K562 (cell line): ENCODE results near the gene SPIC. TPM values are rescaled to one million over a fixed set of nuclear protein-coding genes. Genes with fewer than 3 reads are reported as not detected.
A peak's percentile ranks its signal among the peaks of the same experiment; 100 is the strongest.

Experiments used
- ATAC-seq: fragments of 200-7000 bp; cut with Tn5 transposase; 3 replicates; pipeline ENCODE4 v1.9.1; 2020; ENCODE audit warnings: moderate library complexity
- BruUV-seq: library from RNA; stranded (reverse); fragments of 400-500 nt; replicated peaks from 2 replicates; lab custom pipeline; 2021; lab: Mats Ljungman, UMichigan
- CTCF ChIA-PET: fragments of 300-600 bp; formaldehyde crosslinking; extraction: SDS; loops from one replicate; lab custom pipeline; 2021; ENCODE audit warnings: low intra/inter-chr PET ratio; lab: Yijun Ruan, JAX
- POLR2A ChIA-PET: fragments of 300-600, 350-650 bp; sonication (Branson Sonifier 250); formaldehyde crosslinking; extraction: SDS; loops from one replicate; lab custom pipeline; 2021; ENCODE audit warnings: antibody characterized with exemption, inconsistent platforms; lab: Yijun Ruan, JAX
- DNase-seq, 4 experiments: peaks; one replicate each; pipeline versions ENCODE4 v3.0.0 to v3.0.0-alpha.2; 2011 to 2018; ENCODE audit warnings: low spot score in 3 of 4, mixed read lengths in 3 of 4; ENCODE audit errors: extremely low read depth in 1 of 4
- FAIRE-seq: peaks from 2 replicates; lab custom pipeline; 2011; peaks lifted over from hg19 to GRCh38; lab: Jason Lieb, UNC
- H2AFZ ChIP-seq: 2 replicates; pipeline ENCODE4 v1.6.0; 2011; ENCODE audit warnings: low read depth, low read length, control low read depth, inconsistent platforms
- H3K27ac ChIP-seq: fragments of 200-600 bp; 3 replicates; pipeline ENCODE4 v1.8.0; 2011; ENCODE audit warnings: low read depth, mild to moderate bottlenecking, control low read depth, inconsistent platforms, low read length, moderate library complexity, mixed read lengths; ENCODE audit errors: extremely low read depth
- H3K27me3 ChIP-seq, 2 experiments: fragments of 300-600 bp in 1 of 2; 2 replicates in 1 of 2; 3 replicates in 1 of 2; pipeline versions ENCODE4 v1.6.0 to v1.8.0; 2011; ENCODE audit warnings: inconsistent platforms in 2 of 2, low read length in 2 of 2, mild to moderate bottlenecking in 1 of 2, mixed read lengths in 1 of 2, moderate library complexity in 1 of 2; ENCODE audit not compliant: control insufficient read depth in 2 of 2, insufficient read depth in 2 of 2
- H3K36me3 ChIP-seq: fragments of 300-600 bp; 3 replicates; pipeline ENCODE4 v1.8.0; 2011; ENCODE audit warnings: mild to moderate bottlenecking, low read length, inconsistent platforms; ENCODE audit not compliant: control insufficient read depth, insufficient read depth
- H3K4me1 ChIP-seq, 2 experiments: fragments of 200-600 bp in 1 of 2; replicated peaks in 1 of 2; 2 replicates in 1 of 2; 3 replicates in 1 of 2; pipeline versions ENCODE4 v1.5.1 to v1.8.0; 2011; ENCODE audit warnings: inconsistent platforms in 2 of 2, low read length in 2 of 2, mild to moderate bottlenecking in 1 of 2, mixed read lengths in 1 of 2, moderate library complexity in 1 of 2; ENCODE audit not compliant: control insufficient read depth in 2 of 2, insufficient read depth in 2 of 2
- H3K4me2 ChIP-seq: 2 replicates; pipeline ENCODE4 v1.6.1; 2011; ENCODE audit warnings: low read length, control low read depth, inconsistent platforms, mixed read lengths; ENCODE audit not compliant: insufficient read depth
- H3K4me3 ChIP-seq: fragments of 200-600 bp; sonication (generic), shearing (Covaris generic); 2 replicates; pipeline ENCODE4 v1.5.1; 2016; ENCODE audit warnings: control low read depth, inconsistent platforms
- H3K79me2 ChIP-seq: fragments of 200-600 bp; 3 replicates; pipeline ENCODE4 v1.8.0; 2011; ENCODE audit warnings: low read length, inconsistent platforms; ENCODE audit not compliant: control insufficient read depth, insufficient read depth
- H3K9ac ChIP-seq, 2 experiments: 2 replicates each; pipeline versions ENCODE4 v1.6.0 to v1.6.1; 2011; ENCODE audit warnings: low read depth in 2 of 2, low read length in 2 of 2, control low read depth in 1 of 2, inconsistent platforms in 1 of 2, mild to moderate bottlenecking in 1 of 2, mixed read lengths in 1 of 2; ENCODE audit not compliant: insufficient read depth in 1 of 2
- H3K9me1 ChIP-seq: one replicate; pipeline ENCODE4 v1.6.0; 2011; ENCODE audit warnings: inconsistent platforms, mild to moderate bottlenecking, low read length, moderate library complexity; ENCODE audit not compliant: control insufficient read depth, insufficient read depth
- H3K9me3 ChIP-seq: replicated peaks from 2 replicates; pipeline ENCODE4 v1.5.1; 2011; ENCODE audit warnings: low read depth, low read length, inconsistent platforms; ENCODE audit not compliant: control insufficient read depth, insufficient read depth
- H4K20me1 ChIP-seq: replicated peaks from 2 replicates; pipeline ENCODE4 v1.6.1; 2011; ENCODE audit warnings: low read length, inconsistent platforms, mixed read lengths; ENCODE audit not compliant: control insufficient read depth, insufficient read depth
- CBFA2T3 ChIP-seq: fragments of 450-650 bp; IDR thresholded peaks from 2 replicates; pipeline ENCODE4 v1.6.1; 2017
- EP400 ChIP-seq: fragments of 450-650 bp; IDR thresholded peaks from 2 replicates; pipeline ENCODE4 v1.6.1; 2017; ENCODE audit warnings: antibody characterized with exemption, mild to moderate bottlenecking, moderate library complexity
- MEIS2 ChIP-seq: fragments of 450-650 bp; IDR thresholded peaks from 2 replicates; pipeline ENCODE4 v1.6.1; 2014; ENCODE audit warnings: mild to moderate bottlenecking; ENCODE audit not compliant: partially characterized antibody
- MYC ChIP-seq, 2 experiments: fragments of 250-450 bp in 1 of 2; sonication (Bioruptor Pico) in 1 of 2; IDR thresholded peaks; 2 replicates each; pipeline versions ENCODE4 v1.5.1 to v1.6.1; 2012 to 2021; ENCODE audit warnings: low read depth in 2 of 2, borderline replicate concordance in 1 of 2, improper control_type of control experiment in 1 of 2, low read length in 1 of 2, mild to moderate bottlenecking in 1 of 2, moderate library complexity in 1 of 2
- PHF20 ChIP-seq: fragments of 450-650 bp; IDR thresholded peaks from 2 replicates; pipeline ENCODE4 v1.6.1; 2018; ENCODE audit not compliant: partially characterized antibody
- TAL1 ChIP-seq: fragments of 450-650 bp; IDR thresholded peaks from 2 replicates; pipeline ENCODE4 v1.6.1; 2016; ENCODE audit warnings: mild to moderate bottlenecking
- ZNF174 ChIP-seq: fragments of 250-450 bp; sonication (Bioruptor Pico); IDR thresholded peaks from 2 replicates; pipeline ENCODE4 v1.4.0; 2020; ENCODE audit warnings: mild to moderate bottlenecking
- ZNF384 ChIP-seq: IDR thresholded peaks from 2 replicates; pipeline ENCODE4 v1.6.1; 2012; ENCODE audit warnings: low read depth, low read length, improper control_type of control experiment
- ZNF79 ChIP-seq: fragments of 250-450 bp; sonication (Bioruptor Pico); IDR thresholded peaks from 2 replicates; pipeline ENCODE4 v1.4.0; 2020; ENCODE audit warnings: low read depth, mild to moderate bottlenecking, moderate library complexity
- WGBS: fragments of 100-300 bp; shearing (Covaris generic); methylation state at CpG from one replicate; pipeline ENCODE4 v1.1.6; 2016; ENCODE audit warnings: low coverage, mixed read lengths; ENCODE audit not compliant: insufficient coverage; ENCODE audit errors: missing lambda C conversion rate; 5-methylcytosine and 5-hydroxymethylcytosine counted together
- in situ Hi-C: fragments of 300-500 bp; cut with MboI; formaldehyde crosslinking; loops from 4 replicates; pipeline ENCODE4 v1.15.0; 2018; ENCODE audit warnings: inconsistent platforms, mixed read lengths
- intact Hi-C: fragments of 100-400 bp; cut with micrococcal nuclease; formaldehyde crosslinking; loops from 2 replicates; pipeline ENCODE4 v1.14.2; 2022
- polyA plus RNA-seq, 8 experiments: library from polyadenylated mRNA; depleted of rRNA in 4 of 8; stranded (reverse) in 5 of 8; unstranded in 3 of 8; fragments of >200 nt; fragmentation: Nextera tagmentation in 2 of 8; fragmentation: Illumina TruSeq in 1 of 8; extraction: Ambion mirVana in 2 of 8; extraction: Trizol in 1 of 8; gene quantifications; 2 replicates each; pipeline versions ENCODE4 v1.2.1 to v1.2.3, GENCODE V29; 2011 to 2014; ENCODE audit warnings: inconsistent platforms in 1 of 8, missing spikeins in 1 of 8
- total RNA-seq, 7 experiments: library from RNA; depleted of rRNA in 6 of 7; stranded (reverse); fragments of >200 nt in 6 of 7; fragmentation: Illumina TruSeq in 2 of 7; extraction: Trizol in 2 of 7; gene quantifications; 2 replicates each; pipeline versions ENCODE4 v1.2.1 to v1.2.3, GENCODE V29; 2011 to 2021; ENCODE audit warnings: low replicate concordance in 1 of 7
- TF ChIP-seq, protein P1 (sequence below), 2 experiments: IDR thresholded peaks in 1 of 2; conservative IDR thresholded peaks in 1 of 2; 2 replicates each; pipeline ENCODE4 v1.6.1; 2016; ENCODE audit warnings: low read depth in 2 of 2, mild to moderate bottlenecking in 1 of 2, missing compliant biosample characterization in 1 of 2, missing genetic modification characterization in 1 of 2, moderate library complexity in 1 of 2
- TF ChIP-seq, protein P2 (sequence below), 2 experiments: fragments of 450-650 bp; IDR thresholded peaks; 2 replicates each; pipeline ENCODE4 v1.6.1; 2016; ENCODE audit warnings: mild to moderate bottlenecking in 2 of 2, borderline replicate concordance in 1 of 2, low read depth in 1 of 2, moderate library complexity in 1 of 2

The SPIC gene
- total and polyA plus RNA-seq, 9 of the 15 experiments (the other 6 are each of a cell fraction or from before 2014, with no cell fraction given) = not detected

DNA sequence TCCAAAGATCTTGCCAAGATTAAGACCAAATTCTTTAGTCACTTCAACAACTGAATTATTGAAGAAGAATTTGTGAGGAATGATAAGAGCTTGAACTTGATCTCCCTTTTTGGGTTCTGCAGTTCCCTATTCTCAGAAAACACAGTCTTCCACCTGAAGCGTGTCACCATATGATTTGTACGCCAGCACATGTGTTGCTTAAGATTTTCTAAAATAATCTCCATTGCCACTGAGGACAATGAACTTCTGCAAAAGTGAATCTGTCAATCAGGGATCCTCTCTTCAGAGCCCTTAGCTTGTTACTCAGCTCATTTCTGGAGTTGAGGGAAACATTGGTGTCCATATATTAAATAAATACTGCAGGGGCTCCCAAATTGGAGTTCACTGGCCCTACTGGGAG, 4.2 kb upstream of the SPIC start:
- no peak for DNase-seq
- POLR2A ChIA-PET = interaction anchor here (0.9 kb wide), 1 partner anchor 36 kb away, joined by 3 read pairs; no protein-coding TSS in a partner anchor
- BruUV-seq = no TSS peak
- intact Hi-C loops = no loop called here
- no peaks in the 10 kb centered on the region for H3K9me3 ChIP-seq
- no peak; the same call in 1 of the 3 replicates for ATAC-seq
- H3K79me2 ChIP-seq = no peaks in the 10 kb centered on the region
- in situ Hi-C loops = no loop called here
- no peak overlapping the region for H3K4me3 ChIP-seq
- CTCF ChIA-PET = no interaction called here
- H3K9me1 ChIP-seq = no peaks in the 10 kb centered on the region
- no peak overlapping the region for H2AFZ ChIP-seq
- no peaks in the 10 kb centered on the region for H3K36me3 ChIP-seq
- no peaks in the 10 kb centered on the region for H4K20me1 ChIP-seq
- no peak overlapping the region for H3K4me2 ChIP-seq
- H3K9ac ChIP-seq = no peak overlapping the region
- no peak overlapping the region for H3K27ac ChIP-seq
- H3K27me3 ChIP-seq = peaks cover 4 to 25% of the 10 kb centered on the region in 2 experiments; a peak in 3 of 5 replicates
- 0% methylated on average over 2 of the region's 2 CpGs for WGBS
- H3K4me1 ChIP-seq = no peaks in the 10 kb centered on the region; a peak in 1 of 5 replicates
- no peak for FAIRE-seq
- TF ChIP-seq MYC (IDR thresholded peaks at IDR 0.05; ENCODE audit: low read depth, low read length) (no peak), MYC (CRISPR knock-in tag; IDR thresholded peaks at IDR 0.05; ENCODE audit: borderline replicate concordance, low read depth) (no peak), MEIS2 (peak; percentile 62), EP400 (no peak), ZNF79 (CRISPR knock-in tag) (peak; percentile 41; the same call in 1 of the 2 replicates), CBFA2T3 (peak; percentile 15; the same call in 1 of the 2 replicates), TAL1 (0 out of 2 replicates have a peak, but pooled peaks have one; percentile 6), ZNF174 (CRISPR knock-in tag) (no peak), ZNF384 (no peak), PHF20 (no peak)
- TF ChIP-seq, protein P1, sequence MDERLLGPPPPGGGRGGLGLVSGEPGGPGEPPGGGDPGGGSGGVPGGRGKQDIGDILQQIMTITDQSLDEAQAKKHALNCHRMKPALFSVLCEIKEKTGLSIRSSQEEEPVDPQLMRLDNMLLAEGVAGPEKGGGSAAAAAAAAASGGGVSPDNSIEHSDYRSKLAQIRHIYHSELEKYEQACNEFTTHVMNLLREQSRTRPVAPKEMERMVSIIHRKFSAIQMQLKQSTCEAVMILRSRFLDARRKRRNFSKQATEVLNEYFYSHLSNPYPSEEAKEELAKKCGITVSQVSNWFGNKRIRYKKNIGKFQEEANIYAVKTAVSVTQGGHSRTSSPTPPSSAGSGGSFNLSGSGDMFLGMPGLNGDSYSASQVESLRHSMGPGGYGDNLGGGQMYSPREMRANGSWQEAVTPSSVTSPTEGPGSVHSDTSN (CRISPR knock-in tag; IDR thresholded peaks at IDR 0.05; ENCODE audit: low read depth) = no peak
- TF ChIP-seq, protein P1 (tag; conservative IDR thresholded peaks at IDR 0.05; ENCODE audit: low read depth) = peak; percentile 20; the same call in 1 of the 2 replicates
- TF ChIP-seq, protein P2, sequence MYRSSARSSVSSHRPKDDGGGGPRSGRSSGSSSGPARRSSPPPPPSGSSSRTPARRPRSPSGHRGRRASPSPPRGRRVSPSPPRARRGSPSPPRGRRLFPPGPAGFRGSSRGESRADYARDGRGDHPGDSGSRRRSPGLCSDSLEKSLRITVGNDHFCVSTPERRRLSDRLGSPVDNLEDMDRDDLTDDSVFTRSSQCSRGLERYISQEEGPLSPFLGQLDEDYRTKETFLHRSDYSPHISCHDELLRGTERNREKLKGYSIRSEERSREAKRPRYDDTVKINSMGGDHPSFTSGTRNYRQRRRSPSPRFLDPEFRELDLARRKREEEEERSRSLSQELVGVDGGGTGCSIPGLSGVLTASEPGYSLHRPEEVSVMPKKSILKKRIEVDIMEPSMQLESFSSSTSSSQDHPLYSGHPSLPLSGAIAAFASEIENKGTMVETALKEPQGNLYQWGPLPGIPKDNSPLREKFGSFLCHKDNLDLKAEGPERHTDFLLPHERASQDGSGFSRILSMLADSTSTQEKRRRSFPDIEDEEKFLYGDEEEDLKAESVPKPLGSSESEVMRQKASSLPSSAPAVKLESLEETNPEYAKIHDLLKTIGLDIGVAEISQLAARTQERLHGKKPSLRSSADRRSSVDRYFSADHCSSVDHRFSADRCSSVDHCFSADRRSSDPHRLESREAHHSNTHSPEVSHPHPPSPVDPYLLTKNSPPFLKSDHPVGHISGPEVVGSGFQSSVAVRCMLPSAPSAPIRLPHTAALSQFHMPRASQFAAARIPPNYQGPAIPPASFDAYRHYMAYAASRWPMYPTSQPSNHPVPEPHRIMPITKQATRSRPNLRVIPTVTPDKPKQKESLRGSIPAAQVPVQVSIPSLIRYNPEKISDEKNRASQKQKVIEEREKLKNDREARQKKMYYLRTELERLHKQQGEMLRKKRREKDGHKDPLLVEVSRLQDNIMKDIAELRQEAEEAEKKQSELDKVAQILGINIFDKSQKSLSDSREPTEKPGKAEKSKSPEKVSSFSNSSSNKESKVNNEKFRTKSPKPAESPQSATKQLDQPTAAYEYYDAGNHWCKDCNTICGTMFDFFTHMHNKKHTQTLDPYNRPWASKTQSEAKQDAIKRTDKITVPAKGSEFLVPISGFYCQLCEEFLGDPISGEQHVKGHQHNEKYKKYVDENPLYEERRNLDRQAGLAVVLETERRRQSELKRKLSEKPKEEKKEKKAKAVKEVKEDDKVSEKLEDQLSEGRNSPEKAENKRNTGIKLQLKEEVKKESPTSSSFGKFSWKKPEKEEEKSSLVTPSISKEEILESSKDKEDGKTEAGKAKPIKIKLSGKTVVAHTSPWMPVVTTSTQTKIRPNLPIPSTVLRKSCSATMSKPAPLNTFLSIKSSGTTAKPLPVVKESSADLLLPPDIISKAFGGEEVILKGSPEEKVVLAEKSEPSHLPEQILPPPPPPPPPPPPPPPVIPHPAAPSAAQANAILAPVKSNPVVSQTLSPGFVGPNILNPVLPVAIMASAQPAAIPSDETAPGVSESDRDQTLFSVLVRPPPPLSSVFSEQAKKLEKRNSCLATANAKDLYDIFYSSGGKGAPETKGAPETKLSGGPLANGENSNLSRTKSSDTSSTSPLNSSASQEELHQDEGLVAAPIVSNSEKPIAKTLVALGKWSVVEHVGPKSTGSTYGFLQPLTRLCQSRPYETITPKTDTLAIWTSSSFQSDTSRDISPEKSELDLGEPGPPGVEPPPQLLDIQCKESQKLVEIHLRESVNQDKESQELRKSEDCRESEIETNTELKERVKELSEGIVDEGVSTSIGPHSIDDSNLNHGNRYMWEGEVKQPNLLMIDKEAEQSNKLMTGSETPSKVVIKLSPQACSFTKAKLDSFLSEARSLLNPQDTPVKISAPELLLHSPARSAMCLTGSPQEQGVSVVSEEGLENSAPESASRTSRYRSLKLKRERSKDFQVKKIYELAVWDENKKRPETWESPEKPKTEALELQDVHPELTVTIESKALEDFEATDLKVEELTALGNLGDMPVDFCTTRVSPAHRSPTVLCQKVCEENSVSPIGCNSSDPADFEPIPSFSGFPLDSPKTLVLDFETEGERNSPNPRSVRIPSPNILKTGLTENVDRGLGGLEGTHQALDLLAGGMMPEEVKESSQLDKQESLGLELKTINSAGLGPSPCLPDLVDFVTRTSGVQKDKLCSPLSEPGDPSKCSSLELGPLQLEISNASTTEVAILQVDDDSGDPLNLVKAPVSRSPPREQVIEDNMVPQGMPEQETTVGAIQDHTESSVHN (IDR thresholded peaks at IDR 0.05; ENCODE audit: borderline replicate concordance in 1 of 2, low read depth in 1 of 2) = no peak
